ENCODE results near the gene MAP4. TPM values are rescaled to one million over a fixed set of nuclear protein-coding genes. Genes with fewer than 3 reads are reported as not detected.

The MAP4 gene, protein sequence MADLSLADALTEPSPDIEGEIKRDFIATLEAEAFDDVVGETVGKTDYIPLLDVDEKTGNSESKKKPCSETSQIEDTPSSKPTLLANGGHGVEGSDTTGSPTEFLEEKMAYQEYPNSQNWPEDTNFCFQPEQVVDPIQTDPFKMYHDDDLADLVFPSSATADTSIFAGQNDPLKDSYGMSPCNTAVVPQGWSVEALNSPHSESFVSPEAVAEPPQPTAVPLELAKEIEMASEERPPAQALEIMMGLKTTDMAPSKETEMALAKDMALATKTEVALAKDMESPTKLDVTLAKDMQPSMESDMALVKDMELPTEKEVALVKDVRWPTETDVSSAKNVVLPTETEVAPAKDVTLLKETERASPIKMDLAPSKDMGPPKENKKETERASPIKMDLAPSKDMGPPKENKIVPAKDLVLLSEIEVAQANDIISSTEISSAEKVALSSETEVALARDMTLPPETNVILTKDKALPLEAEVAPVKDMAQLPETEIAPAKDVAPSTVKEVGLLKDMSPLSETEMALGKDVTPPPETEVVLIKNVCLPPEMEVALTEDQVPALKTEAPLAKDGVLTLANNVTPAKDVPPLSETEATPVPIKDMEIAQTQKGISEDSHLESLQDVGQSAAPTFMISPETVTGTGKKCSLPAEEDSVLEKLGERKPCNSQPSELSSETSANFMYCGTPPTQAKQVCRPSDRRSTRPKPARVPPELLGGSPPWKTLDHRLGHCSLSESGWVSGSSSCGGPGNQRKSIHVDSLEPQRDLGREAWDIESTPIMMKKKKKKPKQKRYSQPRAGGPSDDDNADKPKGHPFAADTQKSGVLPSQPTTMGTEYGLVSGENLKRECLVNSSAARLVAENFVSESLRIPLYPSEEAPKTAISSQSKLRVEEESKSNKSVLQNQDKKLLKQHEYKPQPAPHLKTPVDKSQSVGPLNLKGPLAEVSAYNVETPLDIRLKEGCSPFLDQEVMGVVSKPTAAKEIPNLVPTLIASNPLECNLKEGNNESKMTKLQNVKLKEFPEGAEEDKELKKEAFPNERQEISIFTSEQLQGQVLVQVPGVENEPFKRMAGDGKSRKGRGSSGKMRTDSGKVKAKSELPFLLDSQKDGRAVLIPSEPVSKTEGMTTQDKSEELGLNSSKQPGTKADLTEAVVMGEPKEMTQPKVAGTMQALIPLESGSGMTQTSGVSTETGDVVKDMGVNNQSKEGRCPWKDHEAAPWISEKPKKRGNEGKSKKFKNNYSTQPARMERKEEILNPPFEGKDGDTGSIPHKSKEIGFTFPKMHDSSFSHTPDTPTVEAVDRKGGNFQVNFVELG (N-terminal part only)
- 144 and 149 TPM in 2 replicates for polyA plus RNA-seq (2013)

DNA sequence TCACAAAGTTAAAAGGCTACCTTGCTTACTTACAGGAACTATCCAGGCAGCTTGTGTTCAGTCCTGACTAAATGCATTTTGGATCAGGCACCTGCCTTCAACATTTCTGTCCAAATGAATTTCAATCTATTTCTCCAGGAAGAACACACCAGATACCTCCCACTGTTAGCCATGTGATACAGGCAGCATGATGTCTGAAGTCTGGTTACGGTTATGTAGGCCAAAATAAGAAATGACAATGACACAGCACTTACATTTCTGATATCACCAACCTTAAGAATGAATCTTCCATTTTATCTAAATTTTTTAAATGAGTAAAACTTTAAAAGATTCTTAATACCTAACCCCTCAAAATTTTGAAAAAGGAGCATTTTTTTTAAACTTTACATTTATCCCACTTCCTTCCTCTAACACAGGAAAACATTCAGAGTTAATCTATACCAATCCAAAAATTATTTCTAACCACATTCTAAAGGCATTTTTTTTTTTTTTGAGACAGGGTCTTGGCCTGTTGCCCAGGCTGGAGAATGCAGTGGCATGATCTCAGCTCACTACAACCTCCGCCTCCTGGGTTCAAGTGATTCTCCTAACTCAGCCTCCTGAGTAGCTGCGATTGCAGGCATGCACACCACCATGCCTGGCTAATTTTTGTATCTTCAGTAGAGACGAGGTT is at the start of gene MAP4:
Gene MAP4 (minus strand): TSS at position 116 of the 673 bp plus-strand sequence. CDS start 17,556 bp downstream, outside the sequence.
- Histone ChIP-seq H2BK12ac (ENCODE audit: low read length) (no peak within 1 kb of the TSS), H2BK5ac (ENCODE audit: low read depth, low read length, poor library complexity) (no peak within 1 kb of the TSS), H3K18ac (ENCODE audit: low read length) (no peak within 1 kb of the TSS), H3K4me1 (ENCODE audit: control insufficient read depth in 1 of 2, insufficient read depth in 2 of 2, low read length in 2 of 2) (no peaks in the 10 kb centered on the region), H3K9me3 (ENCODE audit: insufficient read depth, low read depth, low read length) (no peaks in the 10 kb centered on the region), H3K36me3 (ENCODE audit: control insufficient read depth in 1 of 2, insufficient read depth in 2 of 2, low read length in 2 of 2) (no peaks in the 10 kb centered on the region), H3K14ac (ENCODE audit: low read length) (no peak within 1 kb of the TSS), H3K4me2 (ENCODE audit: low read length) (no peak within 1 kb of the TSS), H3K4me3 (ENCODE audit: low read depth, low read length) (no peak within 1 kb of the TSS), H4K8ac (ENCODE audit: low read depth, low read length) (no peak within 1 kb of the TSS), H3K4ac (ENCODE audit: low read depth, low read length) (peak within 1 kb of the TSS; percentile 37), H2AFZ (ENCODE audit: insufficient read depth, low read length, poor library complexity) (no peak within 1 kb of the TSS), H4K91ac (ENCODE audit: low read depth, low read length) (no peak within 1 kb of the TSS), H2BK120ac (ENCODE audit: insufficient read depth, low read length, poor library complexity) (no peak within 1 kb of the TSS), H4K12ac (ENCODE audit: low read depth, low read length) (no peak within 1 kb of the TSS), H3K79me2 (ENCODE audit: control insufficient read depth, insufficient read depth, low read length, poor library complexity) (peaks cover 1% of the 10 kb centered on the region), H3K9ac (ENCODE audit: low read length) (no peak within 1 kb of the TSS), H3K23ac (ENCODE audit: low read length) (no peak within 1 kb of the TSS), H3K79me1 (ENCODE audit: low read length) (no peaks in the 10 kb centered on the region), H2AK5ac (ENCODE audit: low read length) (no peak within 1 kb of the TSS), H3K27ac (ENCODE audit: low read depth, low read length) (no peak within 1 kb of the TSS), H3K27me3 (ENCODE audit: insufficient read depth, low read length) (no peaks in the 10 kb centered on the region)
- no peak for DNase-seq
- no CpG with 5 or more reads among the region's 4 CpGs for WGBS (ENCODE audit: extremely low coverage, insufficient coverage, insufficient read length)

DNA sequence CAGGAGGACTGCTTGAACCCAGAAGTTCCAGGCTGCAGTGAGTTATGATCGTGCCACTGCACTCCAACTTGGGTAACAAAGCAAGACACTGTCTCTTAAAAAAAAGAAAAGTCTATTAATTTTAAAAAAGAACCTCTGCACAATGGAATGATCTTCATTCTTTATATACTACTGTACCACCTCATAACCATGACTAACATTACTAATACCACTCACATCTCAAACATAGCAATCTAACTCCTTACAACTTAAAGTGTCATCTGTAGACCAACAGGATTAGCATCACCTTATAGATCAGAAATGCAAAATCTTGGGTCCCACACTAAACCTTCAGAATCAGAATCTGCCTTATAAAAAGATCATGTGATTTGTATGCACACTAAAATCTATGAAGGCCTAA is 48.8 kb upstream of the MAP4 start:
- no peak overlapping the region for H4K91ac ChIP-seq (ENCODE audit: low read depth, low read length)

DNA sequence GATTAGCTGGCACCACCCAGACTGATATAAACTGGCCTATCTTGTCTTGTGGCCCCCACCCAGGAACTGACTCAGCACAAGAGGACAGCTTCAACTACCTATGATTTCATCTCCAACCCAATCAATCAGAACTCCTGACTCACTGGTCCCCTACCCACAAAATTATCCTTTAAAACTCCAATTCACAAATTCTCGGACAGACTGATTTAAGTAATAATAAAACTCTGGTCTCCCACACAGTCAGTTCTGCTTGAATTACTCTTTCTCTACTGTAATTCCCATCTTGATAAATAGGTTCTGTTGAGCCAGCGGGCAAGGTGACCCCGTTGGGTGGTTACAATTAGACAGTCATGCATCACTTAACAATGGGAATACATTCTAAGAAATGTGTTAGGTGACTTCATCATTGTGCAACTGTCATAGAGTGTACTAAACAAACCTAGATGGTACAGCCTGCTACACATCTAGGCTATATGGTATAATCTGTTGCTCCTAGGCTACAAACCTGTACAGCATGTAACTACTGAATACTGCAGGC is 48.1 kb upstream of the MAP4 start:
- 100% methylated on average over 1 of the region's 3 CpGs for WGBS (ENCODE audit: extremely low coverage, insufficient coverage, insufficient read length)
- no peak overlapping the region for H2AFZ ChIP-seq (ENCODE audit: insufficient read depth, low read length, poor library complexity)
- no peak for DNase-seq

More for the DNA sequence above, 48.8 kb upstream of the MAP4 start:
- Histone ChIP-seq H3K9me3 (ENCODE audit: insufficient read depth, low read depth, low read length) (peaks cover 1% of the 10 kb centered on the region), H2BK120ac (ENCODE audit: insufficient read depth, low read length, poor library complexity) (no peak overlapping the region), H2BK5ac (ENCODE audit: low read depth, low read length, poor library complexity) (no peak overlapping the region), H3K27ac (ENCODE audit: low read depth, low read length) (no peak overlapping the region), H3K4ac (ENCODE audit: low read depth, low read length) (peak overlapping the region; percentile 70), H2BK12ac (ENCODE audit: low read length) (no peak overlapping the region), H3K27me3 (ENCODE audit: insufficient read depth, low read length) (no peaks in the 10 kb centered on the region), H3K14ac (ENCODE audit: low read length) (no peak overlapping the region), H3K18ac (ENCODE audit: low read length) (no peak overlapping the region), H2AFZ (ENCODE audit: insufficient read depth, low read length, poor library complexity) (no peak overlapping the region), H3K79me1 (ENCODE audit: low read length) (no peaks in the 10 kb centered on the region), H4K12ac (ENCODE audit: low read depth, low read length) (no peak overlapping the region), H3K4me3 (ENCODE audit: low read depth, low read length) (no peak overlapping the region), H3K23ac (ENCODE audit: low read length) (no peak overlapping the region), H3K79me2 (ENCODE audit: control insufficient read depth, insufficient read depth, low read length, poor library complexity) (peaks cover 4% of the 10 kb centered on the region), H3K36me3 (ENCODE audit: control insufficient read depth in 1 of 2, insufficient read depth in 2 of 2, low read length in 2 of 2) (peaks cover 2% of the 10 kb centered on the region in 2 experiments), H4K8ac (ENCODE audit: low read depth, low read length) (no peak overlapping the region), H3K4me2 (ENCODE audit: low read length) (no peak overlapping the region), H2AK5ac (ENCODE audit: low read length) (no peak overlapping the region), H3K9ac (ENCODE audit: low read length) (no peak overlapping the region), H3K4me1 (ENCODE audit: control insufficient read depth in 1 of 2, insufficient read depth in 2 of 2, low read length in 2 of 2) (no peaks in the 10 kb centered on the region)
- WGBS (ENCODE audit: extremely low coverage, insufficient coverage, insufficient read length): no CpG with 5 or more reads among the region's 1 CpG
- DNase-seq: no peak

More for the DNA sequence above, 48.1 kb upstream of the MAP4 start:
- Histone ChIP-seq H3K27ac (ENCODE audit: low read depth, low read length) (no peak overlapping the region), H3K4ac (ENCODE audit: low read depth, low read length) (peak overlapping the region; percentile 48), H3K4me3 (ENCODE audit: low read depth, low read length) (no peak overlapping the region), H3K4me2 (ENCODE audit: low read length) (no peak overlapping the region), H4K8ac (ENCODE audit: low read depth, low read length) (no peak overlapping the region), H3K9ac (ENCODE audit: low read length) (no peak overlapping the region), H3K36me3 (ENCODE audit: control insufficient read depth in 1 of 2, insufficient read depth in 2 of 2, low read length in 2 of 2) (peaks cover 2% of the 10 kb centered on the region in 2 experiments), H3K23ac (ENCODE audit: low read length) (no peak overlapping the region), H3K18ac (ENCODE audit: low read length) (no peak overlapping the region), H3K79me1 (ENCODE audit: low read length) (no peaks in the 10 kb centered on the region), H3K9me3 (ENCODE audit: insufficient read depth, low read depth, low read length) (peaks cover 1% of the 10 kb centered on the region), H2BK5ac (ENCODE audit: low read depth, low read length, poor library complexity) (no peak overlapping the region), H3K27me3 (ENCODE audit: insufficient read depth, low read length) (no peaks in the 10 kb centered on the region), H3K4me1 (ENCODE audit: control insufficient read depth in 1 of 2, insufficient read depth in 2 of 2, low read length in 2 of 2) (no peaks in the 10 kb centered on the region), H2BK12ac (ENCODE audit: low read length) (no peak overlapping the region), H2AK5ac (ENCODE audit: low read length) (no peak overlapping the region), H3K14ac (ENCODE audit: low read length) (no peak overlapping the region), H4K91ac (ENCODE audit: low read depth, low read length) (no peak overlapping the region), H2BK120ac (ENCODE audit: insufficient read depth, low read length, poor library complexity) (no peak overlapping the region), H4K12ac (ENCODE audit: low read depth, low read length) (no peak overlapping the region), H3K79me2 (ENCODE audit: control insufficient read depth, insufficient read depth, low read length, poor library complexity) (peaks cover 4% of the 10 kb centered on the region)

Measured in trophoblast cell (in vitro differentiated cells and primary cell).